Effector CD8-positive, alpha-beta T cell (primary cell): ENCODE measurements around the gene ATG9A.
A peak's percentile ranks its signal among the peaks of the same experiment; 100 is the strongest.

Source experiments
- DNase-seq: peaks from one replicate; lab custom pipeline; 2025; lab: John Stamatoyannopoulos, UW

The ATG9A gene

DNA sequence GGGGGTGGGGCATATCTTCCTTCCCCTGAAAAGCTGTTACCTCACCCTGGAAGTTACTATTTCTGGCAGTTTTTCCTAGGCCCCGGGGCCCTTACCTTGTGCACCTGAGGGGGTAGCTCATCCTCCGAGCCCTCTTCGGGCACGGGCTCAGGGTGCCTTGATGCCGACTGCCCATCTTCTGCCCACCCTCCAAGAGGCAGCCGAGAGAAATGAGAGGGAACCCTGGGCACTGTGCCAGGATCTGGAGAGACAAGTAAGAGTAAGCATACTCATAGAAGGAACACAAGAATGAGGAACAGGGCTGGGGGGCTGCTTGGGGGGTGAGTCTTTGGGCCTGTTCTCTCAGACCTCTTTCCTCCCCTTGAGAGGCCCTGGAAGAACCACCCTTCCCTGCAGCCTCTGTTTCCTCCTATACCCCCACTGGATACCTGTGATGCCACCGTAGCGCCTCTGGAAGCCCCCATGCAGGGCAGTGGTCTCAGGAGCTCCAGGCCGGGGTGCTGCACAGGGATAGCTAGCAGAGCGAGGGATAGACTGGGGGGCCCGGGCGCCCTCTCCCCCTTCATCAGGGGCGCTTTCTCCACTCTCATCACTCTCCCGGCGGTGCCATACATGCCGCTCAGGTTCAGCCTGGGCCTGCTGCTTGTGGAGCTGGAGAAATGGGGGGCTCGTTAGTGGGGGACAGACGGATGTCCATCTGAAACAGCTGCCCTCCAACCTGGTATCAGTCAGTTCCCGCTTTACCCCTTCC lies 8.6 kb downstream of the ATG9A start:
- no peak for DNase-seq

GRCh38 chr2:219219784-219220532 lies 9.5 kb downstream of the ATG9A start:
- DNase-seq, result no peak

GRCh38 chr2:219218732-219219701 lies 10.4 kb downstream of the ATG9A start, which contains the start of gene ABCB6:
ABCB6 (minus strand) TSS chr2:219218958; CDS start chr2:219218673, 285 bp downstream.
- peak; percentile 84 for DNase-seq

DNA sequence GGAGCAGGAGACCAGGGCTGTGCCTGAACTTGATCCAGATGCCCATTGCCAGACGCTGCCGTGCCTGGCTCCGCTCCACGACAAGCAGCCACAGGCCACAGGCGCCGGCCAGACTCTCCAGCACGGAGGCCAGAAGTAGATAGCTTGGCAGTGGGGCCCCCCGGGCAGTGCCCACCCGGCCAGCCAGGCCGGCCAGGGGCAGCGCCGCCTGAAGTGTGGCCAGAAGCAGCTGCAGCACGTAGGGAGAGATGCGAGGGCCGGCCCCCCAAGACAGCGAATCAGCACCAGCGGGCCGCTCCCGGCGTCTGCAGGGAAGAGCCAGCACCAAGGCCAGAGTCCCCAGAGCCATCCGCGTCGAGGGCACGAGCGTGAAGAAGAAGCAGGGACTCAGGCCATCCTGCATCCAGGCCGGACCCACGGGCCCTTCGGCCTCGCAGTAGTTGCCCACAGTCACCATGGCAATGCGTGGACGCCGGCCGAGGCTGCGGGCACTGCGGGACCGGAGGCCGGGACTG lies 11.2 kb downstream of the ATG9A start:
- peak; percentile 45 for DNase-seq

- DNase-seq, result no peak
These were observed 12.9 kb downstream of the ATG9A start for GRCh38 chr2:219216535-219216915.

DNA sequence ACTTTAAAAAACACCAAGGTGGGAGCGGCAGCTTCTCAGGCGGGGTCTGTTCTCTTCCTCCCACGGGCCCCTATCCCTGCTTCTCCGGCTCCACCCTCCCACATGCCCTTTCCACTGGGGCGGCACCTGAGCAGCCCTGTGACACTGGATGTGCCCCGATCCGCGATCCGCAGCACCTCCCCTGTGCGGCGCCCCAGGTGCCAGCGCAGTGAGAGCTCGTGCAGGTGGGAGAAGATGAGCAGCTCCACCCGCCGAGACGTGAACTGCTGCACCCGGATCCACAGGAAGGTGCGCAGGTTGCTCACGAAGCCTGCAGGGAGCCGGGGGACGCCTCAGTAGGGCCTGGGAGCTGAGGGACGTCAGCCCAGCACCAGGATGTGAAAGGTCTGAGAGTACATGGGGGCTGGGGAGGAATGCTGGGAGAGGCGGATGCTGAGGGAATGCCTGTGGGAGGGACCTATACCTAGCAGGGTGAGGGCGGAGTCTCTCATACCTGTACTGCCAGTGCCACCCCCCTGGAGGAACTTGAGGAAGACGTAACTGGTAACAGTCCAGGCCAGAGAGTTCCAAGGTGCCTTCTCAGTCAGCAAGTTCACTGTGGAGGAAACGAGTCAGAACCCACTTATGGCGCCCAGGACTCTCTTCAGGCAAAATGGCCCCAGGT lies 13.4 kb downstream of the ATG9A start:
- DNase-seq, result no peak

- no peak for DNase-seq
These were observed 14.7 kb downstream of the ATG9A start for GRCh38 chr2:219214786-219215185.

DNA sequence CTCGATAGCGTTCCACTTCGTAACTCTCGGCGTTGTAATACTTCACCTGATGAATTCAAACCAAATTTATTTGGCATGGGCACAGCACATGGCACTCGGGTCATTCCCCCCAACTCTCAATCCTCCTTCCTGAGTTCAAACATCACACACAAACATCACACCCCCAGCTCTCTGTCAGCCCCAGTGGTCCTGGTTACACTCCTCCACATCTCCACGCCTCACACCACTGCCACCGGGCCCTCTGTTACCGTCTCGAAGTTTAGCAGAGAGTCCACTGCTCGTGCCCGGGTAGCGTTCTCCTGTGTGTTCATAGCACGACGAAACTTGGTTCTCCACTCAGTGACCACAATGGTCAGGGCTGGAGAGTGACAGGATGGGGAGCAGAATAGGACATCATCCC lies 15.3 kb downstream of the ATG9A start:
- no peak for DNase-seq

GRCh38 chr2:219213486-219214071 lies 15.9 kb downstream of the ATG9A start:
- DNase-seq, result no peak

GRCh38 chr2:219213026-219213415 lies 16.4 kb downstream of the ATG9A start:
- no peak for DNase-seq

GRCh38 chr2:219210886-219211362 lies 18.5 kb downstream of the ATG9A start:
- no peak for DNase-seq

- DNase-seq, result no peak
These were observed 19.1 kb downstream of the ATG9A start for GRCh38 chr2:219210196-219210885.

DNA sequence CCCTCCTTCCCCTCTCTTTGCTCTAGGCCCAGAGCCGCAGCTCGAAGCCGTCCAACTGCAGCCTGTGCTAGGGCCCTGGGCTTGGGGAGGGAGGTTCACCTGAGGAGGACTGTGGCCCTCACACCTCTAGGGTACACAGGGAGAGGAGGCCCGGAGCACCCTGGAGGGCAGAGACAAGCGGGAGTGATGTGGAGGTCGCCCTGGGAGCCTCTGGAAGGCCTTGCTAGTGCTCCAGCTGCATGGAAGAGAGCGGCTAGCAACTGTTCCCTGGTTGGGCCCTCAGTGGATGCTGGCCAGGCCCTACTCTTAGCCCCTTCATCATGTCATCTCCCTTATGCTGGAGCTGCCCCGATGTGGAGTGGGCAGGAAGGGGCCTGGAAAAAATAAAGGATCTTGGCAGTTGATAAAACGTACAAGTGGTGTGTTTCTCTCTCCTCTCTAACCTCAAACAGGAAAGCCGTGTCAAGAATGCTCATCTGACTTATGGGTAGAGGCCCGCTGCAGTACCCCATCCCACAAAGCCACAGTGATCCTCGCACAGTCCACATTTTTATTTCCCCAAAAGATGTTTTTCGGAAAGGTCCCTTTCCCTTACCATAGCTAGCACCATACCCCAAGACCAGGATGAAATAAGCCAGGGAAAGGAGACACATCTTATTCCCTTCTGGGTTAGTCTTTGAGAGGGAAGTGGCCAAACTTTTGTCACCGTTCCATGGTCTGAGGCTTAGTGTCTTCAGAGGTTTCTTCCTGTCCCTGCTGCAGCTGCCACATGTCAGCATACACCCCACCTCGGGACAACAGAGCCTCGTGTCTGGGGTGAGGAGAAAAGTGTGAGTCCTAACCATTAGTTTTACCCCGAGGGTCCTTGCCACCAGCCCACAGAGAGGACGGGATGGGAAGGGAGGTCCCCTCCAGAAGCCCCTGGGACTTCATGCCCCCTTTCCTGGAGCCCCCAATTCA lies 19.9 kb downstream of the ATG9A start:
- DNase-seq, result no peak

GRCh38 chr2:219207884-219208740 lies 21.3 kb downstream of the ATG9A start:
- no peak for DNase-seq

DNA sequence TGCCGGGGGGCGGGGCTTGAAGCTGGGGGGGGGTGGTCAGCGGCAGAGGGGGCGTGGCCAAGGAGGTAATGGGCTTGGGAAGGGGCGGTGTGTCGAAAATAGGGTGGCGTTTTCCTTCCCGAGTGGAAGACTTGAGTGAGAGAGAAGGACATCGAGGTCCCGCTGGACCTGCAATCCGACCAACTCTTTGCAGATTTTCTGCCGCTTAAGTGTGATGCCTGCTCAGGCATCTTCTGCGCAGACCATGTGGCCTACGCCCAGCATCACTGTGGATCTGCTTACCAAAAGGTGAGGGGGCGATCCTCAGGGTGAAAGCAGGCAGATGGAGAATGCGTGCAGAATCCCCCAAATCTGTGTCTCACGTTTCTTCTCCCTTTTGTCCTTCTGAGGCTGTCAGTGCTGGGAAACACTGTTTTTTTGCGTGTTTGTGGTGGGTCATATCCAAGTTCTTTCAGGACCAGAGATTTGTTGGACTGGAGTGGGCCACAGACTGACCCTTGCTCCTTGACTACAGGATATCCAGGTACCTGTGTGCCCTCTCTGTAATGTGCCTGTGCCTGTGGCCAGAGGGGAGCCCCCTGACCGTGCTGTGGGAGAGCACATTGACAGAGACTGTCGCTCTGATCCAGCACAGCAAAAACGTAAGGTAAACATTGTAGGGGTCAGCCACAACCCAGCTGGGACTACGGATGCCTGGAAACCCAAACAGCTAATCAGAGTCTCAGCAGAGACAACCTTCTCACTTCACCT lies 22.1 kb downstream of the ATG9A start:
- no peak for DNase-seq

- peak; percentile 92 for DNase-seq
These were observed 22.9 kb downstream of the ATG9A start, which contains the start of gene ZFAND2B for GRCh38 chr2:219206328-219207133. ZFAND2B (plus strand) TSS chr2:219206782; CDS start chr2:219206988, 206 bp downstream.
